ENCODE data around the gene STK32B. TPM values are rescaled to one million over a fixed set of nuclear protein-coding genes. Genes with fewer than 3 reads are reported as not detected.

Gene STK32B
- total RNA-seq, 2 donors from 2014 or later, result 0.09 to 7.3 TPM

- no peaks in the 10 kb centered on the region for H3K4me1 ChIP-seq (replicated peaks)
- H3K4me3 ChIP-seq, result no peak overlapping the region
- no peak for TF ChIP-seq CTCF (IDR thresholded peaks at IDR 0.05)
- H3K9me3 ChIP-seq, result no peaks in the 10 kb centered on the region
- intact Hi-C loops (cut with DNase I), result no loop called here
- DNase-seq (ENCODE audit: low spot score), result no peak
- no peaks in the 10 kb centered on the region for H3K36me3 ChIP-seq
- no peaks in the 10 kb centered on the region for H3K27me3 ChIP-seq (replicated peaks; ENCODE audit: insufficient read depth)
- 45% methylated on average over 3 of the region's 3 CpGs for WGBS
- H3K27ac ChIP-seq, result no peak overlapping the region
Measured at GRCh38 chr4:5084911-5085475, 33.7 kb downstream of the STK32B start.

DNA sequence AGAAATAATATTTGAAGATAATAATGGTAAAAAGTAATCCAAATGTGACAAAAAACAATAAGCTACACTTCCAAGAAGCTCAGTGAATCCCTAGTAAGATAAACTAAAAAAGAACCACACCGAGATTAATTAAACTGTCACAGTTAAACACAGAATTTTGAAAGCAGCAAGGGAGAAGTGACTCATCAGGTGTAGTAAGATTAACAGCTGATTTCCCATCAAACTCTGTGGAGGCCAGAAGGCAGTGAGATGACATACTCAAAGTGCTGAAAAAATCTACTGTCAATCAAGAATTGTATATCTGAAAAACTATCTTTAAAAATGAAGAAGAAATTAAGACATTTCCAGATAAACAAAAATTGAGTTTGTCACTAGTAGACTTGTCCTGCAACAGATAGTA, 35.3 kb downstream of the STK32B start:
- intact Hi-C loops (cut with DNase I), result no loop called here
- Histone ChIP-seq H3K27me3 (replicated peaks; ENCODE audit: insufficient read depth) (no peaks in the 10 kb centered on the region), H3K4me1 (replicated peaks) (no peaks in the 10 kb centered on the region), H3K36me3 (no peaks in the 10 kb centered on the region), H3K9me3 (no peaks in the 10 kb centered on the region), H3K4me3 (no peak overlapping the region), H3K27ac (no peak overlapping the region)
- WGBS, result 82% methylated on average over 1 of the region's 1 CpG
- TF ChIP-seq POLR2A (IDR thresholded peaks at IDR 0.05) (no peak), CTCF (IDR thresholded peaks at IDR 0.05) (no peak), POLR2AphosphoS5 (IDR thresholded peaks at IDR 0.05) (no peak)
- DNase-seq (ENCODE audit: low spot score), result no peak

GRCh38 chr4:5096261-5096660, 45.0 kb downstream of the STK32B start:
- no peaks in the 10 kb centered on the region for H3K9me3 ChIP-seq
- H3K27me3 ChIP-seq (replicated peaks; ENCODE audit: insufficient read depth), result no peaks in the 10 kb centered on the region
- H3K4me3 ChIP-seq, result no peak overlapping the region
- no peak for TF ChIP-seq POLR2AphosphoS5 (IDR thresholded peaks at IDR 0.05)
- TF ChIP-seq POLR2A (IDR thresholded peaks at IDR 0.05), result no peak
- no peak for TF ChIP-seq CTCF (IDR thresholded peaks at IDR 0.05)
- H3K4me1 ChIP-seq (replicated peaks), result no peaks in the 10 kb centered on the region
- intact Hi-C loops (cut with DNase I), result no loop called here
- H3K36me3 ChIP-seq, result no peaks in the 10 kb centered on the region
- no peak overlapping the region for H3K27ac ChIP-seq
- DNase-seq (ENCODE audit: low spot score), result no peak
- WGBS, result 40% methylated on average over 8 of the region's 8 CpGs

DNA sequence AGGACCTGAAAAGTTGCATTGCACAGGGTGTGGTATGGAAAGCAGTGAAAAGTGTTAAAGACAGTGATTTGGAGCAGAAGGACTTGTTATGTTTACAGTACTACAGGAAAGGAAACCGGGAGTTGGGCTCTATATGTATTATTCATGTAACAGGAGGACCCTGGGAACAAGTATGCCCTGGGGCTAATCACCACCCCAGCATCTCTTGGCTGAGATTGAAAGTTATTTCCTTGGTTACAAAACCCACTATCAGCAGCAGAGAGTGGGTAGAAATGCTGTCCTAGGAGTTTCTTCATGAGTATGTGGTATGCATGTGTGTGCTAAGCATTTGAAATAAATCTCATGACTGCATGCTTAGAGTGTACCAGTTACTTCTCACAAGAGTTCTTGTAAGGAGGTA, 46.9 kb downstream of the STK32B start:
- 35% methylated on average over 1 of the region's 1 CpG for WGBS
- TF ChIP-seq CTCF (IDR thresholded peaks at IDR 0.05), result no peak
- no peak for TF ChIP-seq POLR2AphosphoS5 (IDR thresholded peaks at IDR 0.05)
- TF ChIP-seq POLR2A (IDR thresholded peaks at IDR 0.05), result no peak

GRCh38 chr4:5100336-5100735, 49.1 kb downstream of the STK32B start:
- no peak overlapping the region for H3K27ac ChIP-seq
- no peaks in the 10 kb centered on the region for H3K36me3 ChIP-seq
- no peaks in the 10 kb centered on the region for H3K9me3 ChIP-seq
- H3K27me3 ChIP-seq (replicated peaks; ENCODE audit: insufficient read depth), result no peaks in the 10 kb centered on the region
- intact Hi-C loops (cut with DNase I), result no loop called here
- no peaks in the 10 kb centered on the region for H3K4me1 ChIP-seq (replicated peaks)
- no peak for TF ChIP-seq CTCF (IDR thresholded peaks at IDR 0.05)
- no peak for TF ChIP-seq POLR2A (IDR thresholded peaks at IDR 0.05)
- no peak for TF ChIP-seq POLR2AphosphoS5 (IDR thresholded peaks at IDR 0.05)
- no peak overlapping the region for H3K4me3 ChIP-seq
- DNase-seq (ENCODE audit: low spot score), result no peak

More for the DNA sequence above, 46.9 kb downstream of the STK32B start:
- H3K9me3 ChIP-seq, result no peaks in the 10 kb centered on the region
- no peak overlapping the region for H3K4me3 ChIP-seq
- no peak for DNase-seq (ENCODE audit: low spot score)
- H3K4me1 ChIP-seq (replicated peaks), result no peaks in the 10 kb centered on the region
- no peak overlapping the region for H3K27ac ChIP-seq
- no peaks in the 10 kb centered on the region for H3K36me3 ChIP-seq
- H3K27me3 ChIP-seq (replicated peaks; ENCODE audit: insufficient read depth), result no peaks in the 10 kb centered on the region
- intact Hi-C loops (cut with DNase I), result no loop called here
